Activated naive CD8-positive, alpha-beta T cell treated with anti-CD3 and anti-CD28 coated beads, Interleukin-2, amount 50 U/mL, for 16 hours (primary cell): ENCODE results near the gene OR52K2.
"Not testable (repeated sequence)": the region's sequence is repeated elsewhere in the genome, so short reads cannot be mapped to it uniquely, and the experiment has no call there.

Source experiments
- DNase-seq: peaks from one replicate; pipeline ENCODE4 v3.0.0-alpha.2; 2020; ENCODE audit warnings: low read depth, low spot score

OR52K2 gene

DNA sequence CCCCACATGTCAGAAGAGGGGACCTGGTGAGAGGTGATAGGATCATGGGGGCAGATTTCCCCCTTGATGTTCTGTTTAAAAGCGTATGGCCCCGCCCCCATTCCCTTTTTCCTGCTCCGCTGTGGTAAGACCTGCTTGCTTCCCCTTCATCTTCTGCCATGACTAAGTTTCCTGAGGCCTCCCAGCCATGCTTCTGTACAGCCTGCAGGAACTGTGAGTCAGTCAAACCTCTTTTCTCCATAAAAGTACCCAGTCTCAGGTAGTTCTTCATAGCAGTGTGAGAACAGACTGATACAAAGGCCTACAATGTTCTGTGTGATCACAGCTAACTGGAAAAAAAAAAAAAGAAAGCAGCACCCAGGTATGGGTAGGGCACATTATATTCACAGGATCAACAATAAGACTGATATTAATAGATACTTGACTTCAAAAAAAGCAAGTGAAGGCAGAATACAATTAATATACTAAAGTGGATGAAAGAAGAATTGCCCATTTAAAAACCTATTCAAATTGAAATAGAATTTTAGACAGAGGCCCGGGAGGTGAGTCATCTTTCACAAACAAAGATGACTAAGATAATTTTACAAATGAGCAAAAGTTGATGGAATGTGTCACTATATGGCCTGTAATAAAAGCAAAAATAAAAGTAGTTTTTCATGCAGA lies 31.6 kb downstream of the OR52K2 start:
- DNase-seq: no peak

DNA sequence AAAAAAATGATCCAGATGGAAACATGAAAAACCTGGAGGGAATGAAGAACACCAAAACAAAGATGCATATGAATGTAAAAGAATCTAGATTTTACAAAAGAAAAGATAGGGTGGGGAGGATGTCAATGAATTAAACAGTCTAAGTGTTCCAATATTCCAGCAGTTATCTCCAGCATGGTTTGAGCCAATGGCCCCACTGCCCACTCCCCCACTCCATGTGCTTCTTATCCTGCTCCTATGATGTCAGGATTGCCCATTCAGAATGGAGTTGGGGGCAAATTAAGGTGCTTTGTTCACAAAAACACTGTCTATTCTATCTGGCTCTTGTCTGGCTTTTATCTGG lies 32.1 kb downstream of the OR52K2 start:
- no peak for DNase-seq

DNA sequence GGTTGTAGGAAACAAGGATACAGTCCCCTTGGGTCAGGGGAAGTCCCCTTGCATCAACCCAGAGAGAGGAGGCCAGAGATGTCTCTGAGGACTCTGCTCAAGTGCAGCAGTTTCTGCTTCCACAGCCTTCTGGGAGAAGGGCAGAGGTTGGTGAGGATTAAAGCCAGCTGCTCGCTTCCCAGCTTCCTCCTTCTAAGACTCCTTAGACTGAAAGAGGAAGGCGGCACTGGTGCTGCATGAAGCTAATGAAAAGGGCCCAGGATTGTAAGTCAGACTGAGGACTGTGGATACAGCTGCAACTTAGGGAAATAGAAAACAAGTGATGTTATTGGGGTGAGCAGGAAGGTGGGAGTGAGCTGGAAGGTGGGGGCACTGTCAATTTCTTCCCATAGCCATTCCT lies 33.4 kb downstream of the OR52K2 start, which contains the start of gene OR52K1:
Gene OR52K1, plus strand, starts transcription at position 202 of the 400 bp plus-strand sequence. CDS start 6,255 bp downstream, outside the sequence.
- DNase-seq: no peak

DNA sequence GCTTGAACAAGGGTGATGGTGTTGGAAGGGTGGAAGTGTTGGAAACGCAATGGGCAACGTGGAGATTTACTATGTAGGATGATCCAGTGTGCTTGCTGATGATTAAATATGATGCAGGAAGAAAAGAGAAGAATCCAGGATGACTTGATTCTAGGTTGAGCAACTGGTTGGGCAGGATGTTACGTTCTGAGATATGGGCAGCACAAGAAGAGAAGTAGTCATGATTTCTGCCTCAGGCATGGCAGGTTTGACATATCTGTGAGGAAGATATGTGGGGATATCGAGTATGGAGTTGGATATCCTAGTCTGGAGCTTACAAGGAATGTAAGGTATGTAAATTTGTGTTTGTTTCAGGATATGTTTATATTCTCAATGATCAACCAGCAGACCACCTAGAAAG lies 35.2 kb downstream of the OR52K2 start:
- DNase-seq: no peak

DNA sequence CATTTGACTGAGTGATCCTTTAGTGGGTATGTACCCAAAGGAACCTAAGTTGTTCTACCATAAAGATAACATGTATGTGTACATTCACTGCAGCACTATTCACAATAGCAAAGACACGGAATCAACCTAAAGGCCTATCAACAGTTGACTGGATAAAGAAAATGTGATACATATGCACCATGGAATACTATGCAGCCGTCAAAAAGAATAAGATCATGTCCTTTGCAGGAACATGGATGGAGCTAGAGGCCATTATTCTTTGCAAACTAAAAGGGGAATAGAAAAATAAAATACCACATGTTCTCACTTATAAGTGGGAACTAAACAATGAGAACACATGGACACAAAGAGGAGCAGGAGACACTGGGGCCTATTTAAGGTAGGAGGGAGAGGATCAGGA lies 42.3 kb downstream of the OR52K2 start:
- DNase-seq: not testable (repeated sequence)

DNA sequence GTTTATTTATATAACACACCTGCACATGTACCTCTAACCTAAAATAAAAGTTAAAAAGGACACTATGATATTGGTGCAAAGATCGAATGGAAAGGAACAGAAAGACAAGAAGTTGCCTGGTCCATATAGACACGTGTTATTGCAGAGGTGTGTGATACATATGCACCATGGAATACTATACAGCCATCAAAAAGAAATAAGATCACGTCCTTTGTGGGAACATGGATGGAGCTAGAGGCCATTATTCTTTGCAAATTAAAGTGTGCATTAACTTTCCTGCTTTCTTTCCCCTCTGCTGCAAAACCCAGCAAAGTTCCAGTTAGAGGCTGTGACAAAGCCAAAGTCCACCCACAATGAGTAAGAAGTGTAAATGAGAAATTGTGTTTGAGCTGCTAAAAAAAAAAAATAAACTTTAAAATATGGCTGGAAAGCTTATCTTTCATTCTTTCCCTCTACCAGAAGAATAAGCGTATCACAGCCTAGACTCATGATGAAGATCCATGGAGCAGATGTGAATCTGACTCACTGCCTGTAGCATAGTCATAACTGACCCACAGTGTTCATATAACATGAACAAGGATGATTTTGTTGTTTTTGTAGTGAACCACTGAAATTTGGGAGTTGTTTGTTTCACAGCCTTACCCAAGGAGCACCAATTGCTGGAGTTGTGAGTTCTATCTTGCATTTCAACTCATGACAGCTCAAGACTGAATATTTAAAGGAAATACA lies 42.9 kb downstream of the OR52K2 start:
- no peak for DNase-seq

DNA sequence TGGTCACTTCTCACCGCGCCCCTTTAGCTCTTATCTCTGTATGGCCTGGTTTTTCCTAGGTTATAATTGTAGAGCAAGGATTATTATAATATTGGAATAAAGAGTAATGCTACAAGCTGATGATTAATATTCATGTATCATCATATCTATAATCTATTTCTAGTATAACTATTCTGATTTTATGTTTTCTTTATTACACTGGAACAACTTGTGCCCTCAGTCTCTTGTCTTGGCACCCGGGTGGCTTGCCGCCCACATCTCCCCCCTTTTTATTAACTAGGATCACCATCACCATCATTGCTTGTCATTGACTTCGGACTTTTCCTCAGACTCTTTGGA lies 44.4 kb downstream of the OR52K2 start:
- no peak for DNase-seq

DNA sequence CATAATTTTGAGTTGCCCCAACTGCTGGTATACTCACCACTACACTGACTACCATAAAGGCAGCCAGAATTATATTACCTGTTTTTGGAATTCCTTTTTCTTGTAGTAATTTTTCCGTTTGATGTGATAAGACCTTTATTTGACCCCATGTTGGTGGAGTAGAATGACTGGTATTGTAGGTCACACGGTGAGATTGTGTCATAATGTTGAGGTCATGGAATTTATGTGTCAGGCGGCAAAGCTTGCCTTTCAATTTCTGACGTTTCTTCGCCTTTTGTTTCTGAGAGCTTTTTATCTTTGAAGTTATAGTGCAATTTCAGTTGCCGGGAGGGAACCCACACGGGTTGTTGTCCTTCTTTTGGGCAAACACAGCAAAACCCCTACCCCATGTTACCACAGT lies 46.4 kb downstream of the OR52K2 start:
- DNase-seq: no peak

DNA sequence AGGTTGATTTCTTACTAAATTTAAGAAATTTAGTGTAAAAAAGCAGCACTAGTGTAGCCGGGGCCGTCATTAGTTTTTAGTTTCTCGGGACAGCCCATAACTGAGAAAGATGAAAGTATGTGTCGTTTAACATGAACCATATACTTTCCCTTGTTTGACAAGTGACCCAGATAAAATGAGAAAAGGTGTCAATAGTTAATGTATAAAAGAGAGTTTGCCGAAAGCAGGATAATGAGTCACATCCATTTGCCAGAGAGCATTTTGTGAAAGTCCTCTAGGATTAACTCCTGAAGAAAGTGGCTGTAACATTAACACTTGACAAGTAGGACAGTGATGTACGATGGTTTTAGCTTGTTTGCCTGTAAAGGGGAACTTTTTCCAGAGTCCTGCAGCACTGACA lies 46.9 kb downstream of the OR52K2 start:
- DNase-seq: no peak

DNA sequence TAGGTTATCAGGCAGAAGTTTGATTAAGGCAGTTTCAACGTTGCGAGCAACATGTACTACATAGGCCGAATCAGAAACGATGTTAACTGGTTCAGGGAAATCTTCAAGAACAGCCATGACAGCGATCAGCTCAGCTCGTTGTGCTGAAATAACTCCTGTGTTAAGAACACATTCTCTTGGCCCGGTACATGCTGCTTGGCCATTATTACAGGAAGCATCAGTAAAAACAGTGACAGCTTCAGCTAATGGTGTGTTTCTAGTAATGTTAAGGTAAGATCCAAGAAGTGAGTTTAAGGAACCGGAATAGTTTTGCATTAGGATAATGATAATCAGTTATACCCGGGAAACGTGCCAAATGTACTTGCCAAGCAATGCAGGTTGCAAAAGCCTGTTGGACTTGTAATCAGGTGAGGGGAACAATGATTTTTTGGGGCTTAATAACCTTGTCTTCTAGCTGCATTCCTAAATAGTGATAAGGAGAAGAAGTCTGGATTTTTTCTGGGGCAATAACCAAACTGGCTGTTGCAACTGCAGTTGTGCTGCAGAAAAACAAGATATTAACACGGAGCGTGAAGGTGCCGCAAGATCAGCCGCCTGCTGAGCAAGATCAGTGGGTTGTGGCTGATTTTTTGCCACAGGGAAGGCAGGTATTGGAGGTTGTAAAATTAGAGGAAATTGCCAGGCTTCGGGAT lies 47.6 kb downstream of the OR52K2 start:
- DNase-seq: no peak
